Natural killer cell treated with Interleukin-12 subunit alpha and Interleukin-12 subunit beta and Interleukin-15 and Interleukin-18, amount 100 ng/mL, for 72 hours (primary cell): ENCODE measurements around the gene RPIA. TPM values are rescaled to one million over a fixed set of nuclear protein-coding genes. Genes with fewer than 3 reads are reported as not detected.
A peak's percentile ranks its signal among the peaks of the same experiment; 100 is the strongest.
"Not testable (repeated sequence)": the region's sequence is repeated elsewhere in the genome, so short reads cannot be mapped to it uniquely, and the experiment has no call there.

Experiments
- ATAC-seq, 2 donors: fragments of 150-1000 bp; cut with Tn5 transposase in 1 of 2; sonication (Bioruptor Pico), chemical (Tn5 transposase) in 1 of 2; 2 replicates each; pipeline ENCODE4 v1.10.0; 2021
- DNase-seq: peaks from one replicate; pipeline ENCODE4 v3.0.0; 2022; ENCODE audit warnings: low spot score
- H3K27ac Mint-ChIP-seq, 2 donors: 1 replicate in 1 of 2; 2 replicates in 1 of 2; pipeline ENCODE4 v1.8.0; 2022; ENCODE audit warnings: mixed read lengths in 2 of 2, mild to moderate bottlenecking in 1 of 2, moderate library complexity in 1 of 2
- H3K27me3 Mint-ChIP-seq, 2 donors: 1 replicate in 1 of 2; 2 replicates in 1 of 2; pipeline ENCODE4 v1.8.0; 2022; ENCODE audit warnings: mixed read lengths in 2 of 2
- H3K36me3 Mint-ChIP-seq: one replicate; pipeline ENCODE4 v1.8.0; 2022; ENCODE audit warnings: mixed read lengths
- H3K4me1 Mint-ChIP-seq, 2 donors: 1 replicate in 1 of 2; 2 replicates in 1 of 2; pipeline ENCODE4 v1.8.0; 2022; ENCODE audit warnings: low read depth in 2 of 2, mixed read lengths in 2 of 2, mild to moderate bottlenecking in 1 of 2
- H3K4me3 Mint-ChIP-seq: one replicate; pipeline ENCODE4 v1.8.0; 2022; ENCODE audit warnings: mixed read lengths
- H3K9me3 Mint-ChIP-seq: 2 replicates; pipeline ENCODE4 v1.8.0; 2022; ENCODE audit warnings: mixed read lengths
- total RNA-seq, 2 donors: library from RNA; stranded (reverse); gene quantifications; one replicate each; pipeline ENCODE4 v1.2.3, GENCODE V29; 2022

RPIA gene
- total RNA-seq, 2 donors from 2014 or later, result 44.6 to 53.5 TPM

- peaks cover 19% of the 10 kb centered on the region for H3K36me3 Mint-ChIP-seq
- H3K27ac Mint-ChIP-seq, result no peak overlapping the region
- DNase-seq, result no peak
- ATAC-seq, result no peak
- peaks cover 0 to 8% of the 10 kb centered on the region in 2 donors for H3K4me1 Mint-ChIP-seq
- no peaks in the 10 kb centered on the region for H3K27me3 Mint-ChIP-seq
- H3K4me3 Mint-ChIP-seq, result no peak overlapping the region
- peaks cover 9% of the 10 kb centered on the region for H3K9me3 Mint-ChIP-seq
Measured at GRCh38 chr2:88755836-88756235, 64.4 kb downstream of the RPIA start.

- no peak overlapping the region for H3K27ac Mint-ChIP-seq
- H3K9me3 Mint-ChIP-seq, result peaks cover 9% of the 10 kb centered on the region
- no peak overlapping the region for H3K4me3 Mint-ChIP-seq
- H3K4me1 Mint-ChIP-seq, result peaks cover 0 to 8% of the 10 kb centered on the region in 2 donors
- ATAC-seq (no peak), DNase-seq (no peak)
- no peaks in the 10 kb centered on the region for H3K27me3 Mint-ChIP-seq
- H3K36me3 Mint-ChIP-seq, result peaks cover 14% of the 10 kb centered on the region
Measured at GRCh38 chr2:88757025-88757424, 65.6 kb downstream of the RPIA start.

GRCh38 chr2:88758702-88759101, 67.2 kb downstream of the RPIA start:
- H3K9me3 Mint-ChIP-seq, result not testable (repeated sequence)

GRCh38 chr2:88760819-88761598, 69.5 kb downstream of the RPIA start:
- H3K27ac Mint-ChIP-seq, result no peak overlapping the region
- H3K36me3 Mint-ChIP-seq, result peaks cover 11% of the 10 kb centered on the region
- no peak for ATAC-seq
- H3K9me3 Mint-ChIP-seq, result peaks cover 9% of the 10 kb centered on the region
- DNase-seq, result no peak
- H3K4me3 Mint-ChIP-seq, result no peak overlapping the region
- H3K4me1 Mint-ChIP-seq, result no peaks in the 10 kb centered on the region
- H3K27me3 Mint-ChIP-seq, result peaks cover 5% of the 10 kb centered on the region in 2 donors

More at GRCh38 chr2:88758702-88759101, 67.2 kb downstream of the RPIA start:
- not testable (repeated sequence) for H3K27me3 Mint-ChIP-seq, H3K27ac Mint-ChIP-seq, ATAC-seq, DNase-seq, H3K4me1 Mint-ChIP-seq, H3K4me3 Mint-ChIP-seq
- H3K36me3 Mint-ChIP-seq, result peaks cover 11% of the 10 kb centered on the region

GRCh38 chr2:88764141-88764849, 72.8 kb downstream of the RPIA start:
- no peak for ATAC-seq
- no peak overlapping the region for H3K4me3 Mint-ChIP-seq
- peaks cover 4% of the 10 kb centered on the region for H3K36me3 Mint-ChIP-seq
- H3K9me3 Mint-ChIP-seq, result no peaks in the 10 kb centered on the region
- peaks cover 7 to 11% of the 10 kb centered on the region in 2 donors for H3K27me3 Mint-ChIP-seq
- no peak overlapping the region for H3K27ac Mint-ChIP-seq
- no peaks in the 10 kb centered on the region for H3K4me1 Mint-ChIP-seq
- no peak for DNase-seq

GRCh38 chr2:88764850-88765153, 73.3 kb downstream of the RPIA start:
- Mint-ChIP-seq H3K4me1 (no peaks in the 10 kb centered on the region), H3K27ac (no peak overlapping the region), H3K4me3 (no peak overlapping the region), H3K36me3 (peaks cover 4% of the 10 kb centered on the region), H3K27me3 (peaks cover 7 to 11% of the 10 kb centered on the region in 2 donors), H3K9me3 (no peaks in the 10 kb centered on the region)
- ATAC-seq (no peak), DNase-seq (no peak)

- ATAC-seq (no peak), DNase-seq (no peak)
- H3K9me3 Mint-ChIP-seq, result no peaks in the 10 kb centered on the region
- H3K36me3 Mint-ChIP-seq, result peaks cover 3% of the 10 kb centered on the region
- no peak overlapping the region for H3K27ac Mint-ChIP-seq
- H3K4me3 Mint-ChIP-seq, result no peak overlapping the region
- no peaks in the 10 kb centered on the region for H3K4me1 Mint-ChIP-seq
- peaks cover 7 to 11% of the 10 kb centered on the region in 2 donors for H3K27me3 Mint-ChIP-seq
Measured at GRCh38 chr2:88765154-88765888, 73.8 kb downstream of the RPIA start.

GRCh38 chr2:88765889-88766481, 74.5 kb downstream of the RPIA start:
- not testable (repeated sequence) for H3K4me3 Mint-ChIP-seq, DNase-seq, H3K36me3 Mint-ChIP-seq, H3K27ac Mint-ChIP-seq, H3K9me3 Mint-ChIP-seq, ATAC-seq, H3K4me1 Mint-ChIP-seq
- H3K27me3 Mint-ChIP-seq, result peaks cover 7 to 11% of the 10 kb centered on the region in 2 donors

GRCh38 chr2:88770016-88770415, 78.5 kb downstream of the RPIA start:
- ATAC-seq (no peak), DNase-seq (no peak)
- H3K4me1 Mint-ChIP-seq, result no peaks in the 10 kb centered on the region
- peaks cover 4% of the 10 kb centered on the region for H3K9me3 Mint-ChIP-seq
- no peak overlapping the region for H3K27ac Mint-ChIP-seq
- H3K27me3 Mint-ChIP-seq, result peaks cover 16 to 19% of the 10 kb centered on the region in 2 donors
- no peak overlapping the region for H3K4me3 Mint-ChIP-seq
- H3K36me3 Mint-ChIP-seq, result no peaks in the 10 kb centered on the region

GRCh38 chr2:88773233-88774028, 82.0 kb downstream of the RPIA start:
- H3K9me3 Mint-ChIP-seq, H3K4me3 Mint-ChIP-seq, H3K4me1 Mint-ChIP-seq, H3K27ac Mint-ChIP-seq, H3K36me3 Mint-ChIP-seq, DNase-seq: not testable (repeated sequence)
- peaks cover 8 to 12% of the 10 kb centered on the region in 2 donors for H3K27me3 Mint-ChIP-seq
- peak in 1 of 2 donors; percentile 43 for ATAC-seq

GRCh38 chr2:88789213-88789612, 97.7 kb downstream of the RPIA start:
- not testable (repeated sequence) for H3K9me3 Mint-ChIP-seq, ATAC-seq, DNase-seq, H3K36me3 Mint-ChIP-seq, H3K4me1 Mint-ChIP-seq, H3K27ac Mint-ChIP-seq, H3K4me3 Mint-ChIP-seq
- peaks cover 13 to 30% of the 10 kb centered on the region in 2 donors for H3K27me3 Mint-ChIP-seq

- H3K27me3 Mint-ChIP-seq, result peaks cover 1 to 14% of the 10 kb centered on the region in 2 donors
- H3K27ac Mint-ChIP-seq, DNase-seq, H3K4me3 Mint-ChIP-seq, H3K36me3 Mint-ChIP-seq, H3K9me3 Mint-ChIP-seq, H3K4me1 Mint-ChIP-seq, ATAC-seq: not testable (repeated sequence)
Measured at GRCh38 chr2:88795932-88796331, 104.5 kb downstream of the RPIA start.

GRCh38 chr2:88796523-88796922, 105.0 kb downstream of the RPIA start:
- H3K4me1 Mint-ChIP-seq, H3K4me3 Mint-ChIP-seq, H3K36me3 Mint-ChIP-seq, H3K9me3 Mint-ChIP-seq, H3K27ac Mint-ChIP-seq, ATAC-seq, DNase-seq: not testable (repeated sequence)
- peaks cover 3 to 16% of the 10 kb centered on the region in 2 donors for H3K27me3 Mint-ChIP-seq
